Ovary (tissue), 9 donors: Measurements from ENCODE around the gene RALBP1. TPM values are rescaled to one million over a fixed set of nuclear protein-coding genes. Genes with fewer than 3 reads are reported as not detected.
"Not testable (repeated sequence)": the region's sequence is repeated elsewhere in the genome, so short reads cannot be mapped to it uniquely, and the experiment has no call there.

Experiments
- DNase-seq, 5 donors: peaks; one replicate each; pipeline ENCODE4 v3.0.0-alpha.2; 2019 to 2020
- H3K27ac ChIP-seq, 2 donors: fragments of 200-600 bp; one replicate each; pipeline versions ENCODE4 v1.5.1 to v1.8.0; 2019 to 2022
- H3K27me3 ChIP-seq: fragments of 200-600 bp; one replicate; pipeline ENCODE4 v1.8.0; 2022
- H3K36me3 ChIP-seq: fragments of 200-600 bp; sonication (generic); one replicate; pipeline ENCODE4 v1.5.1; 2019
- H3K4me1 ChIP-seq: one replicate; pipeline ENCODE4 v1.8.1; 2013; ENCODE audit warnings: mild to moderate bottlenecking, moderate library complexity; ENCODE audit not compliant: insufficient read depth
- H3K4me3 ChIP-seq: fragments of 200-600 bp; sonication (generic); one replicate; pipeline ENCODE4 v1.5.1; 2017
- H3K9me3 ChIP-seq, 2 donors: fragments of 200-600 bp in 1 of 2; sonication (generic) in 1 of 2; one replicate each; pipeline versions ENCODE4 v1.5.1 to v1.8.1; 2013 to 2019; ENCODE audit warnings: mild to moderate bottlenecking in 1 of 2, moderate library complexity in 1 of 2
- EP300 ChIP-seq: sonication (generic); formaldehyde crosslinking; IDR thresholded peaks from one replicate; pipeline ENCODE4 v1.6.1; 2017; ENCODE audit warnings: antibody characterized with exemption
- POLR2A ChIP-seq: fragments of 450-650 bp; IDR thresholded peaks from one replicate; pipeline ENCODE4 v1.6.1; 2017; ENCODE audit warnings: antibody characterized with exemption, mild to moderate bottlenecking, moderate library complexity
- WGBS, 3 donors: extraction: QIAGEN DNeasy Blood & Tissue Kit in 1 of 3; methylation state at CpG; one replicate each; pipeline versions ENCODE4 v1.1.5 to v1.1.7; 2013 to 2017; 5-methylcytosine and 5-hydroxymethylcytosine counted together
- intact Hi-C, 4 donors: fragments of 100-400 bp; cut with DNase I; formaldehyde crosslinking; loops; one replicate each; pipeline versions ENCODE4 v1.11.0 to v1.15.1; 2022 to 2023
- polyA plus RNA-seq, 2 donors: library from polyadenylated mRNA; stranded (reverse); fragments of 200-250 nt in 1 of 2; fragments of 350-450 nt in 1 of 2; fragmentation: Illumina TruSeq in 1 of 2; extraction: RNeasy Lipid Tissue Mini Kit (QIAGEN cat#74804) in 1 of 2; gene quantifications; one replicate each; pipeline ENCODE4 v1.2.3, GENCODE V29; 2013 to 2014
- total RNA-seq, 7 donors: library from RNA; depleted of rRNA in 2 of 7; stranded (reverse); fragments of >200 nt in 2 of 7; fragmentation: NEBNext Ultra II Directional in 3 of 7; extraction: Animal tissue kit (Norgen Biotek cat#: 25700) in 3 of 7; gene quantifications; one replicate each; pipeline versions ENCODE4 v1.1.0 to v1.2.4, GENCODE V29; 2016 to 2023
- TF ChIP-seq, protein P1 (sequence below), 3 donors: fragments of 450-650 bp in 2 of 3; fragments of 200-600 bp in 1 of 3; IDR thresholded peaks; one replicate each; pipeline versions ENCODE4 v1.5.1 to v1.8.0; 2016 to 2022; ENCODE audit warnings: antibody characterized with exemption in 3 of 3, mild to moderate bottlenecking in 1 of 3
- donor health status: DM: no; HTN: no; CAD: no; lungs with moderate emphysema.
- donor health status: DM: no; HTN: no; CAD: no.
- donor health status: Bipolar disorder and iron deficiency.
- donor health status: DM: yes; HTN: yes; CAD: no.
- donor health status: DM: no; HTN: no; CAD: no.
- donor health status: DM: yes; HTN: yes; CAD: no.

The RALBP1 gene
- total and polyA plus RNA-seq, 9 donors, result 24.7 to 66.3 (median 42.1) TPM

DNA sequence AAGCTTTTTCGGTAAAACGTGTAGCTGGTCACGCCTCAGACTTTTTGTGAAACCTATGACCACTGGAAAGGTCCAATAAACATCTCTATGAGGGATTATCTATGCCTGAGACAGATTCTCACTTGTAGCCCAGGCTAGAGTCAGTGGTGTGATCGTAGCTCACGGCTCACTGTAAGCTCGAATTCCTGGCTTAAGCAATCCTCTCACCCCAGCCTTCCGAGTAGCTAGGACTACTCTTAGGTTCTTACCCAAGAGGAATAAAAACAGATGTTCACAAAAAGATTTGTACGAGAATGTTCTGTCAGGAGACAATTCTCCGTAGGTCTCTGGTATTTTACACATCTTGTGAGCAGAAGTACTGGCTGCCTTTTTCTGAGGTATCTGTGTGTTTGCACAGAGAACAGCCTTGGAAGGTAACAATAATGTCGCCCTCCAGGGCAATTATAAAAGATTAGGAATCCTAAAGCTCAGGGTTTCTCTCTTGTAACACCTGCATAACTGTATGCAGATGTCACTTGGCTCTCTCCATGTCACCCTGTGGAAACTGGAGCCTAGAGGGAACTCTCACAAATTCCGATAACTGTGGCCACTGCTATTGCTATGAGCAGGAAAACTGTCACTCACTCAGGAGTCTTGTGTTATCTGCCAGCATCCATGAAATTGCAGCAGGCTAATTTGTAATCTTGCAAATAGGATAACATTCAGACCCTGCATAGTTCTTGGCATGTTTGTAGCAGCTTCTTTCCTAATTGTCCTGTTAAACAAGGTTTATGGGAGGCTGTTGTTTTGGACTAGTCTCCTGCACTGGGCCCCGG, 25.5 kb upstream of the RALBP1 start:
- no peaks in the 10 kb centered on the region for H3K27me3 ChIP-seq
- no peak overlapping the region for H3K4me3 ChIP-seq
- TF ChIP-seq EP300 (no peak), POLR2A (no peak)
- TF ChIP-seq, protein P1, sequence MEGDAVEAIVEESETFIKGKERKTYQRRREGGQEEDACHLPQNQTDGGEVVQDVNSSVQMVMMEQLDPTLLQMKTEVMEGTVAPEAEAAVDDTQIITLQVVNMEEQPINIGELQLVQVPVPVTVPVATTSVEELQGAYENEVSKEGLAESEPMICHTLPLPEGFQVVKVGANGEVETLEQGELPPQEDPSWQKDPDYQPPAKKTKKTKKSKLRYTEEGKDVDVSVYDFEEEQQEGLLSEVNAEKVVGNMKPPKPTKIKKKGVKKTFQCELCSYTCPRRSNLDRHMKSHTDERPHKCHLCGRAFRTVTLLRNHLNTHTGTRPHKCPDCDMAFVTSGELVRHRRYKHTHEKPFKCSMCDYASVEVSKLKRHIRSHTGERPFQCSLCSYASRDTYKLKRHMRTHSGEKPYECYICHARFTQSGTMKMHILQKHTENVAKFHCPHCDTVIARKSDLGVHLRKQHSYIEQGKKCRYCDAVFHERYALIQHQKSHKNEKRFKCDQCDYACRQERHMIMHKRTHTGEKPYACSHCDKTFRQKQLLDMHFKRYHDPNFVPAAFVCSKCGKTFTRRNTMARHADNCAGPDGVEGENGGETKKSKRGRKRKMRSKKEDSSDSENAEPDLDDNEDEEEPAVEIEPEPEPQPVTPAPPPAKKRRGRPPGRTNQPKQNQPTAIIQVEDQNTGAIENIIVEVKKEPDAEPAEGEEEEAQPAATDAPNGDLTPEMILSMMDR (IDR thresholded peaks at IDR 0.05), result no peak
- no peak overlapping the region for H3K27ac ChIP-seq
- no peaks in the 10 kb centered on the region for H3K9me3 ChIP-seq
- no peak for DNase-seq
- intact Hi-C loops, result no loop called here
- no peaks in the 10 kb centered on the region for H3K36me3 ChIP-seq
- H3K4me1 ChIP-seq, result no peaks in the 10 kb centered on the region
- WGBS, 3 donors, result 61 to 70% (median 67%) methylated on average over 12 of the region's 12 CpGs

DNA sequence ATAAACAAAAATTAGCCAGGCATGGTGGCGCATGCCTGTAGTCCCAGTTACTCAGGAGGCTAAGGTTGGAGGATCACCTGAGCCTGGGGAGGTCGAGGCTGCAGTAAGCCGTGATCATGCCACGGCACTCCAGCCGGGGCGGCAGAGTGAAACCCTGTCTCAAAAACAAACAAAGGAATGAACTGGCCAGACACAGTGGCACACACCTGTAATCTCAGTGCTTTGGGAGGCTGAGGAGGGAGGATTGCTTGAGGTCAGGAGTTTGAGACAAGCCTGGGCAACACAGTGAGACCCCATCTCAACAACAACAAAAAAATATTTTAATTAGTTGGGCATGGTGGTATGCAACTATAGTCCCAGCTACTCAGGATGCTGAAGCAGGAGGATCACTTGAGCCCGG, 24.4 kb upstream of the RALBP1 start:
- intact Hi-C loops, H3K4me3 ChIP-seq, H3K27ac ChIP-seq, H3K4me1 ChIP-seq, H3K27me3 ChIP-seq, DNase-seq, H3K36me3 ChIP-seq, H3K9me3 ChIP-seq: not testable (repeated sequence)
- 95 to 97% (median 96%) methylated on average over 7 of the region's 7 CpGs for WGBS, 3 donors

DNA sequence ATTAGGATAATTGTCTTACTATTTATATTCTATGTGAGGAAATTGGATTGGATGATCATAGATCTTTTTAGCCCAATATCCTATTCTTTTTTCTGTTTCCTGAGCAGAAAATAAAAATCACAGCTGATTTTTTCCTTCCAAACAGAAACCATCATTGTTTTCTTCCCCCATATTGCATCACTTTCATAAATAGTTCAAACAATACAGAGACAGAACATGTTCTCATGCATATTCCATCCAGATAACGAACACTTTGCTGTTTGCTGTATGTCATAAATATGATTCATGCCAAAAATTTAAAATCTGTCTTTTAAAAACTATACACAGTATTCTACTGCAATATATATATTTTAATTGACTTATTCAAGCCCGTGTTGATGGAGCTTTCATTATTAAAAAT, 22.0 kb upstream of the RALBP1 start:
- intact Hi-C loops, result no loop called here
- H3K4me1 ChIP-seq, result no peaks in the 10 kb centered on the region
- no peaks in the 10 kb centered on the region for H3K27me3 ChIP-seq
- H3K27ac ChIP-seq, result no peak overlapping the region
- H3K9me3 ChIP-seq, result peaks cover 0 to 4% of the 10 kb centered on the region in 2 donors
- H3K4me3 ChIP-seq, result no peak overlapping the region
- DNase-seq, result no peak
- no peaks in the 10 kb centered on the region for H3K36me3 ChIP-seq
- WGBS, 3 donors, result 68 to 80% (median 75%) methylated on average over 2 of the region's 2 CpGs
- TF ChIP-seq EP300 (no peak), POLR2A (no peak)
- TF ChIP-seq, protein P1 (IDR thresholded peaks at IDR 0.05), result no peak

DNA sequence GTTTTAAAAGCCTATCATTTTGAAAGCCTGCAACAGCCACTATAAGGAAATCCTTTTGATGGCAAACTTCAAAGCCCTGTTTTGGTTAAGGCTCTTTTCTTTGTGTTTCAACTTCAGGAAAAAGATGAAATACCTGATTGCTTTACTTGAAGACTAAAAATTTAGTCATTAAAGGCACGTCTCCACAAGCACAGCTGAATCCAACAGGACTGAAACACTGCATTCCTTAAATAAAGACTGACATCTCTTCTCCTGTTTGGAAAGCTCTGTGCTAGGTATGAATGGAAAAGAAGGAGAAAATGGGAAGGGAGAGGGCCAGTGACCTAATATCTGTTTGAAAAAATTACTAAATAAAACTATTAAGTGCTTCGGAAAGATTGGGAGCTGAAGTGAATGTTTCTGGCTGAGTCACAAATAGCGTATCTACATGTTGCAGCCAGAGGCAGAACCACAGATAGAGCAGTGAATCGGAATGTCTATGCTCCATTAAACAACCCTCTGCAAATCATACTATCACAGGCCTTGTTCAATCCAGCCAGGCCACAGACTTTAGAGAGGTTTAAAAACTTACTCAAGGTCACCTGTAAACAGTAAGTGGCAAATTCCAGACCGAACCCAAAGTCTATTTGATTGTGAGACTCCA, 21.1 kb upstream of the RALBP1 start:
- no peaks in the 10 kb centered on the region for H3K36me3 ChIP-seq
- no peak overlapping the region for H3K27ac ChIP-seq
- DNase-seq, result no peak
- no peak for TF ChIP-seq EP300
- TF ChIP-seq POLR2A, result no peak
- TF ChIP-seq, protein P1 (IDR thresholded peaks at IDR 0.05), result no peak
- WGBS, 3 donors, result 31 to 61% (median 52%) methylated on average over 5 of the region's 5 CpGs
- no peak overlapping the region for H3K4me3 ChIP-seq
- no peaks in the 10 kb centered on the region for H3K27me3 ChIP-seq
- intact Hi-C loops, result no loop called here
- H3K9me3 ChIP-seq, result peaks cover 0 to 4% of the 10 kb centered on the region in 2 donors
- no peaks in the 10 kb centered on the region for H3K4me1 ChIP-seq
